GM12874 (cell line): ENCODE data around the gene TRERF1.

Source experiments
- TF ChIP-seq, protein P1 (sequence below): IDR thresholded peaks from 2 replicates; pipeline ENCODE4 v1.5.1; 2011; ENCODE audit warnings: low read depth, mild to moderate bottlenecking, control low read depth, low read length, moderate library complexity; ENCODE audit not compliant: insufficient read depth

TRERF1 gene

GRCh38 chr6:42259841-42260395, 191.8 kb downstream of the TRERF1 start:
- TF ChIP-seq, protein P1, sequence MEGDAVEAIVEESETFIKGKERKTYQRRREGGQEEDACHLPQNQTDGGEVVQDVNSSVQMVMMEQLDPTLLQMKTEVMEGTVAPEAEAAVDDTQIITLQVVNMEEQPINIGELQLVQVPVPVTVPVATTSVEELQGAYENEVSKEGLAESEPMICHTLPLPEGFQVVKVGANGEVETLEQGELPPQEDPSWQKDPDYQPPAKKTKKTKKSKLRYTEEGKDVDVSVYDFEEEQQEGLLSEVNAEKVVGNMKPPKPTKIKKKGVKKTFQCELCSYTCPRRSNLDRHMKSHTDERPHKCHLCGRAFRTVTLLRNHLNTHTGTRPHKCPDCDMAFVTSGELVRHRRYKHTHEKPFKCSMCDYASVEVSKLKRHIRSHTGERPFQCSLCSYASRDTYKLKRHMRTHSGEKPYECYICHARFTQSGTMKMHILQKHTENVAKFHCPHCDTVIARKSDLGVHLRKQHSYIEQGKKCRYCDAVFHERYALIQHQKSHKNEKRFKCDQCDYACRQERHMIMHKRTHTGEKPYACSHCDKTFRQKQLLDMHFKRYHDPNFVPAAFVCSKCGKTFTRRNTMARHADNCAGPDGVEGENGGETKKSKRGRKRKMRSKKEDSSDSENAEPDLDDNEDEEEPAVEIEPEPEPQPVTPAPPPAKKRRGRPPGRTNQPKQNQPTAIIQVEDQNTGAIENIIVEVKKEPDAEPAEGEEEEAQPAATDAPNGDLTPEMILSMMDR, result no peak

- TF ChIP-seq, protein P1, result no peak
These were observed 192.4 kb downstream of the TRERF1 start for GRCh38 chr6:42259286-42259685.

GRCh38 chr6:42257614-42258013, 194.1 kb downstream of the TRERF1 start:
- TF ChIP-seq, protein P1, result no peak

GRCh38 chr6:42257063-42257462, 194.7 kb downstream of the TRERF1 start:
- TF ChIP-seq, protein P1, result no peak

DNA sequence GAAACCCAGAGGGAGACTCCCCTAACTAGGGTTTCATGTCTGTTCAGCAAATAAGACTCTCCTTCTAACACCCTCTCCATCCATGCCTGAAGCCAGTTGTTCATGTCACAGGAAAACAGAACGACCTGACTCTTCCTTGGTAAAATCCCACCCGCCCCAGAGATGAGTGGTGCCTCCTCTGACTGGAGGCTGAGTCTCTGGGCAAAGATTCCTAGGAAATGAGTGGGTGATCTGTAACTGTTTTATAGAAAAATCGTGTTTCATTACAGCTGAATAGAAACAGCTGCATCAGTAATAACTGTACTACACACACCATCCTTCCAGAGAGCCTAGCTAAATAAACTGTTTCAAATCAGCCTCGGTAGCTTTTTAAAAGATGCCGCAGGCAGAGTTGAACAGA, 196.7 kb downstream of the TRERF1 start:
- TF ChIP-seq, protein P1, result no peak

DNA sequence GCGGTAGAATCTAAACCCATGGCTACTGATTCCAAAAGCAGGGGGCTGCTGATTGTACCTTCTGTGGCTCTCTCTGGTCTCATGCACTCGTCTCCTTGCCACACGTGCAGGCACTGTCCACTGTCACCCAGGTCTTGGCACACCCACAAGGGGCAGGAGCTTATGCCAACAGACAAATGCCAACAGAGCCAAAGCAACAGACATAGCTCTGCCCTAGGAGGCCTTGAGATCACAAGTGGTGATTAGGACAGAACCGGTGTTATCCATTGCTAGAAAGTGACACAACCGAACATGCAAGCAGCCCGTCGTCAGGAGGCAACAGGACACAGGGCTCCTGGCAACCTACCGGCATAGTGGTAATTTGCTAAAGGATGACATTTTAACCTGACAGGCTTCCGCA, 197.2 kb downstream of the TRERF1 start:
- TF ChIP-seq, protein P1, result no peak

DNA sequence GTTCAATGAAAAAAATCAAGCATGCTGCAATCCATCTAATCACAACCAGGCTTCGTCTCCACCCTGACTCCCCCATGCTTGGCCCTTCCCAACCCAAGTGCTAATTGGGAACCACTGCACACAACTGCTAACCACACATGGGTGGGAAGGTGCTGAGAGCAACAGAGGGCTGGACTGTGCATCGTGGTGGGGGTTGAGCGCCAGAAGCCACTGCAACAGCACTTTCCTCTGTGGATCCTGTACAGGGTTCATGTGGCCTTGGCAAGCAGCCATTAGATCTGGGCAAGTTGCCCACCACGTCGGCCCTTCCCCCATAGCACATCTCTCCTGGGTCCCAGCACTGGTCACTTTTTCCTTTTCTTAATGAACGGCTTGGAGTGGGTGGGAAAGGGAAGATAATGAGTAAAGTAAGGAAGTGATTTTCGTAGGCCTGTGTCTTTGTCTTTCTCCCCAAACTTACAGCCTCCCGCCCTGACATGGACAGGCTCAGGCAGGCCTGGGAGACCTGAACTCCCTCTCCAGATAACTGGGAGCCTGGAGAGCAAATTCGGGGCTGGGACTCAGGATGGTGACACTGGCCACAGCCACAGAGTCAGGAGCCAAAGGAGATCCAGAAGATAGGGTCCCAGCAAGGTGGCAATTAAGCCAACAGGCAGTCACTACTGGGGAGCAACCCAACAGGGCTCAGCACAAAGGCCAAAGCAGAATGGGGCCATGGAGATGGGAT, 199.7 kb downstream of the TRERF1 start:
- TF ChIP-seq, protein P1, result no peak
